Activated T-helper 2 cell treated with anti-CD3 and anti-CD28 coated beads, Interferon-gamma antibody, Interleukin-2, Interleukin-4, amounts not matched to agents 10 μg/mL and 5 μg/mL and 100 μg/mL, durations not matched to agents 14 hours and 24 hours and 36 hours (primary cell): ENCODE data around the gene FBXO40. TPM values are rescaled to one million over a fixed set of nuclear protein-coding genes. Genes with fewer than 3 reads are reported as not detected.
"Not testable (repeated sequence)": the region's sequence is repeated elsewhere in the genome, so short reads cannot be mapped to it uniquely, and the experiment has no call there.

ENCODE experiments used
- DNase-seq: peaks from one replicate; pipeline ENCODE4 v3.0.0; 2021; ENCODE audit warnings: low spot score
- H3K27ac Mint-ChIP-seq: one replicate; pipeline ENCODE4 v1.8.0; 2021; ENCODE audit warnings: mixed read lengths
- H3K27me3 Mint-ChIP-seq: one replicate; pipeline ENCODE4 v1.8.0; 2021; ENCODE audit warnings: low read depth, mixed read lengths
- H3K36me3 Mint-ChIP-seq: one replicate; pipeline ENCODE4 v1.8.0; 2021; ENCODE audit warnings: low read depth, mixed read lengths
- H3K4me1 Mint-ChIP-seq: one replicate; pipeline ENCODE4 v1.8.0; 2021; ENCODE audit warnings: low read depth, mixed read lengths
- H3K4me3 Mint-ChIP-seq: one replicate; pipeline ENCODE4 v1.8.0; 2021; ENCODE audit warnings: low read depth, mild to moderate bottlenecking, moderate library complexity, mixed read lengths
- H3K9me3 Mint-ChIP-seq: one replicate; pipeline ENCODE4 v1.8.0; 2021; ENCODE audit warnings: mixed read lengths
- intact Hi-C: fragments of 100-400 bp; cut with micrococcal nuclease; formaldehyde crosslinking; loops from one replicate; pipeline ENCODE4 v1.15.1; 2023
- total RNA-seq: library from RNA; stranded (reverse); gene quantifications from 2 replicates; pipeline ENCODE4 v1.2.3, GENCODE V29; 2022

The FBXO40 gene
- total RNA-seq, 1 donor from 2014 or later: not detected

DNA sequence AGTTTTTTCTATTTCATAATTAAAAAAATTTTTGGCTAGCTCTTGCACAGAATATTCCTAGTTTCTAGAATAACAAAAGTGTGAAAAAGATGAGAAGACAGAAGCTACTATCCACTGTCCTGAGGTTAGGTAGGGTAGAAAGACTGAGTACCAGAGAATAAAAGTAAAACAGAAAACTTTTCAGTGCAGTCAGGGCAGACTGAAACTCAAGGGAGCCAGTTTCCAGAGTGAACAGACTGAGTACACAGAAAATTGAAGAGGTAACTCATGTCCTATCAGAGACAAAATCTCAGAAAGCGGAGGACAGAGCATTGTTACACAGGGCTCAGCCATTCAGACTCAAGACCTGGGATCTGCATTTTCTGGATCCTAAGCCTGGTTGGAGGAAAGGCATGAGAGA is 8.8 kb upstream of the FBXO40 start:
- no peaks in the 10 kb centered on the region for H3K4me1 Mint-ChIP-seq
- H3K27ac Mint-ChIP-seq: no peak overlapping the region

GRCh38 chr3:121593806-121594205 is 627 bp downstream of the FBXO40 start:
- H3K27ac Mint-ChIP-seq, H3K9me3 Mint-ChIP-seq, H3K4me3 Mint-ChIP-seq, H3K4me1 Mint-ChIP-seq, DNase-seq, H3K36me3 Mint-ChIP-seq, intact Hi-C loops: not testable (repeated sequence)
- peaks cover 15% of the 10 kb centered on the region for H3K27me3 Mint-ChIP-seq

More for the DNA sequence above, 8.8 kb upstream of the FBXO40 start:
- DNase-seq: no peak
- H3K27me3 Mint-ChIP-seq: peaks cover 7% of the 10 kb centered on the region
- no peaks in the 10 kb centered on the region for H3K36me3 Mint-ChIP-seq
- intact Hi-C loops: no loop called here
- H3K4me3 Mint-ChIP-seq: no peak overlapping the region
- H3K9me3 Mint-ChIP-seq: no peaks in the 10 kb centered on the region

DNA sequence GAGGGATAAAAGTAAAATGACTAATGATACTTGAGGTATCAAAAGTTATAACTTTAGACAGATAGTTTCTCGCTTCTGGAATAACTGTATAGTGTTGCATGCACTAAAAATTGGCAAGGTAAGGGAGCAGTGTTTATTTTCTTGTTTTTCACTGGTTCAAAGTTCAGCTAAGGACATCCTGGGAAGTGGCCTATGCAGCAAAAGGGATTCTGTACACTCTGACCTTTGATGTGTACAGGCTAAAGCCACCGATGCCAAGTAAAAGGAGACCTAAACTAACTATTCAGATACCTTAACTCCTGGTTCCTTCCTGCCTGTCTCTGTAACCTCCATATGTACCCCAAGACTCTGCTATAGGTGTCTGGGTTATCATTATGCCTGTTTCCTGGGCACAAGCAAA is 1.7 kb downstream of the FBXO40 start:
- Mint-ChIP-seq H3K4me3 (no peak overlapping the region), H3K4me1 (no peaks in the 10 kb centered on the region), H3K9me3 (no peaks in the 10 kb centered on the region), H3K27me3 (peaks cover 12% of the 10 kb centered on the region), H3K36me3 (no peaks in the 10 kb centered on the region), H3K27ac (no peak overlapping the region)
- DNase-seq: no peak
- intact Hi-C loops: no loop called here

DNA sequence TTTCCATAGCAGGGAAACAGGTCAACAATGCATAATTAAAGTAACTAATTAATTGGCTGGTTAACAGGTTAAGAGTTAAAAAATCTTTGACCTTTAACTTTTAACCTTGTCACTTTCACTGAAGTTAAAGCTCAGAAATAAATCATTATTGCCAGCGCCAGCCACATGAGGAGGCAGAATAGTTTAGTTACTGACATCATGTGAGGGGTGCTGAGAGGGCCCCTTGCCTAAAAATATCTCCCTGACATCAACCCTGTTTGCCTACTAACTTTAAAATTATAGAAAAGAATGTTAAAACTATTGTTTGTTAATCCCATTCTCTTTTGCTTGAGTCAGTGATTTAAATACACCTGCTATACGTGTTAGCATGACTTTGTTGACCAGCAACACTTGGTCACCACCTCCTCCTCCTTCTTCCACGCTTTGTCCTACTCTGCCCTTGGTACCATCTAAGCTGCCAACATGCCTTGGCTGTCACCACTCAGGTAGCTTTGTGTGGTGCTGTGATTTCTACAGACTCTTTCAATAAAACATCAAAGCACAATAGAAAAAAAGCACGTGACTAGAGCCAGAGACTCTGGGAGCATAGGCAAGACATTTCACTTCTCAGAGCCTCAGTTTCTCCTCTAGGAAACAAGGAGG is 2.7 kb downstream of the FBXO40 start:
- intact Hi-C loops: no loop called here
- Mint-ChIP-seq H3K4me3 (no peak overlapping the region), H3K9me3 (no peaks in the 10 kb centered on the region), H3K27me3 (peaks cover 9% of the 10 kb centered on the region), H3K4me1 (no peaks in the 10 kb centered on the region), H3K27ac (no peak overlapping the region), H3K36me3 (no peaks in the 10 kb centered on the region)
- DNase-seq: no peak

DNA sequence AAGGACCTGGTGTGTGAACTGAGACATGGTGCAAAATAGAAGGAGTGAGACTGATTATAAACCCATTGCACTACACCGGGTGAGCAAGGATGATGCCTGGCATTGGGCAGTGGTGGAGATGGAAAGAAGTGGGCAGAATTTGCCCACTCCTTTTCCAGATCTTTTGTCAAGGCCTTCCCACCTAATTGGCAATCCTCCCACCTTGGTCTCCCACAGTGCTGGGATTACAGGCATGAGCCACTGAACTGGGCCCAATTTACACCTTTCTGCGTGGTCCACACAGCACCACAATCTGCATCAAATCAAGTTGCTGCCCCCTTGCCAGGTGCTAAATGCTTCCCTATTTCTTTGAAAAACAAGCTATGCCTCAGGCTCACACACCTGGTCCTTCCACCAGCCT is 5.4 kb downstream of the FBXO40 start:
- Mint-ChIP-seq H3K27ac (no peak overlapping the region), H3K36me3 (no peaks in the 10 kb centered on the region), H3K4me3 (no peak overlapping the region), H3K9me3 (no peaks in the 10 kb centered on the region), H3K27me3 (peaks cover 7% of the 10 kb centered on the region), H3K4me1 (no peaks in the 10 kb centered on the region)
- intact Hi-C loops: no loop called here
- no peak for DNase-seq

DNA sequence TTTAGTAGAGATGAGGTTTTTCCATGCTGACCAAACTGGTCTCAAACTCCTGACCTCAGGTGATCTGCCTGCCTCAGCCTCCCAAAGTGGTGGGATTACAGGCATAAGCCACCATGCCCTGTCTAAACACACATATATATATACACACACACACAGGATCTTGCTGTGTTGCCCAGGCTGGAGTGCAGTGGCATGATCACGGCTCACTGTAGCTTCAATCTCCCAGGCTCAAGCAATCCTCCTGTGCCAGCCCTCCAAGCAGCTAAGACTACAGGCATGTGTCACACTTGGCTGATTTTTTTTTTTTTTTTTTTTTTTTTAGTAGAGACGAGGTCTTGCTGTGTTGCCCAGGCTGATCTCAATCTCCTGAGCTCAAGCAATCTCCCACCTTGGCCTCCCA is 6.7 kb downstream of the FBXO40 start:
- intact Hi-C loops, H3K4me1 Mint-ChIP-seq, DNase-seq, H3K4me3 Mint-ChIP-seq, H3K36me3 Mint-ChIP-seq, H3K9me3 Mint-ChIP-seq, H3K27ac Mint-ChIP-seq, H3K27me3 Mint-ChIP-seq: not testable (repeated sequence)

DNA sequence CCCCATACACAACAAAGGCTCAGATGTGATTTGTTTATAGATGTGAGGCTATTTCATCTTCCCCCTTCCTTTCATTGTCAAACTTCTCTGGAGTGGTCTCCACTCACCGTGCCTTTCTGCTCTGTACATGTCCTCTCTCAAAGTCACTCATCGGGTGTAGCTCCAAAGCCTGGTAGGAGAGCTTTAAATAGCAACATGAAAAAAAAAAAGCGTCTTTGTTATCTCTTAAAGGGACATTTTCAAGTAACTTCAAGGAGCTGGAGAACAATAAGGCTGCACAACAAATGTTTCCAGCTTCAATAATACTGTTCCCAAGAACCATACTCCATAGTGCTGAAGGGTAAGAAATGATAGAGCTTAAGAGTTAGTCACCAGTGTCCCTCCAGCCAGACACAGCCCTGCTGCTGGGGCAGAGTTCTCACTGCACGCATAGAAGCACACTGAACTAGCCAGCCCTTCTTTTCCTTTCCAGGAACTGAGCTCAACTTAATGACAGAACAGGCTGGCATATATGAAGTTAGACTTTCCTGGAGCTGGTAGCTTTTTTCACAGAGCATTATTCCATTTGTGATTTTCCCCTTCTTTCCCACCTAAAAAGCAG is 8.1 kb downstream of the FBXO40 start:
- H3K36me3 Mint-ChIP-seq: no peaks in the 10 kb centered on the region
- no peak for DNase-seq
- intact Hi-C loops: no loop called here
- no peaks in the 10 kb centered on the region for H3K4me1 Mint-ChIP-seq
- peaks cover 5% of the 10 kb centered on the region for H3K27me3 Mint-ChIP-seq
- no peak overlapping the region for H3K4me3 Mint-ChIP-seq
- no peak overlapping the region for H3K27ac Mint-ChIP-seq
- no peaks in the 10 kb centered on the region for H3K9me3 Mint-ChIP-seq

DNA sequence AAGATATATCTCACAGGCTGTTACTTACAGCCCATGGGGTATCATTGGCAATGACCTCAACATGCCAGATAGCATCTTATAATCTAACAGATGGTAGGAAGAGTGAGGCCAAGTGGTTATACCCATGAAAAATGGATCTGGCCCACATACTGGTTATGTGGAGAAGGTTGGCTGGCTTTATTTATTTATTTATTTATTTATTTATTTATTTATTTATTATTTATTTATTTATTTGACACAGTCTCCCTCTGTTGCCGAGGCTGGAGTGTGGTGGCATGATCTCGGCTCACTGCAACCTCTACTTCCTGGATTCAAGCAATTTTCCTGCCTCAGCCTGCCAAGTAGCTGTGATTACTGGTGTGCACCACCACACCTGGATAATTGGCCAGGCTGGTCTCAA is 11.6 kb downstream of the FBXO40 start:
- Mint-ChIP-seq H3K27me3 (peaks cover 5% of the 10 kb centered on the region), H3K9me3 (no peaks in the 10 kb centered on the region), H3K27ac (no peak overlapping the region), H3K36me3 (no peaks in the 10 kb centered on the region), H3K4me3 (no peak overlapping the region), H3K4me1 (no peaks in the 10 kb centered on the region)
- DNase-seq: no peak
- intact Hi-C loops: no loop called here

- H3K4me3 Mint-ChIP-seq: no peak overlapping the region
- no peaks in the 10 kb centered on the region for H3K36me3 Mint-ChIP-seq
- H3K27ac Mint-ChIP-seq: no peak overlapping the region
- DNase-seq: no peak
- no peaks in the 10 kb centered on the region for H3K4me1 Mint-ChIP-seq
- intact Hi-C loops: no loop called here
- no peaks in the 10 kb centered on the region for H3K9me3 Mint-ChIP-seq
- H3K27me3 Mint-ChIP-seq: peaks cover 5% of the 10 kb centered on the region
Observed at GRCh38 chr3:121606106-121606505, 12.9 kb downstream of the FBXO40 start.

GRCh38 chr3:121619691-121620090 is 26.5 kb downstream of the FBXO40 start:
- intact Hi-C loops: no loop called here
- no peaks in the 10 kb centered on the region for H3K36me3 Mint-ChIP-seq
- H3K27me3 Mint-ChIP-seq: no peaks in the 10 kb centered on the region
- no peak for DNase-seq
- H3K4me1 Mint-ChIP-seq: no peaks in the 10 kb centered on the region
- H3K27ac Mint-ChIP-seq: no peak overlapping the region
- H3K4me3 Mint-ChIP-seq: no peak overlapping the region
- no peaks in the 10 kb centered on the region for H3K9me3 Mint-ChIP-seq

DNA sequence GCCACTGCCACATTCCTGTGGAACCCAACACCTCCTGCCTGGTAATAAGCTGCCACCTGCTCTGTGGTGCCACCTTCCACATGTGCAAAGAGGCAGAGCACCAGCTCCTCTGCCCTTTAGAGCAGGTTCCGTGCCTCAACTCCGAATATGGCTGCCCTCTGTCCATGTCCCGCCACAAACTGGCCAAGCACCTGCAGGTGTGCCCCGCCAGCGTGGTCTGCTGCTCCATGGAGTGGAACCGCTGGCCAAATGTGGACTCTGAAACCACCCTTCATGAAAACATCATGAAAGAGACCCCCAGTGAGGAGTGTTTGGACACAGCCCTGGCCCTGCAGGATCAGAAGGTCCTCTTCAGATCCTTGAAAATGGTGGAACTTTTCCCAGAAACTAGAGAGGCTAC is 28.3 kb downstream of the FBXO40 start:
- H3K4me1 Mint-ChIP-seq: no peaks in the 10 kb centered on the region

DNA sequence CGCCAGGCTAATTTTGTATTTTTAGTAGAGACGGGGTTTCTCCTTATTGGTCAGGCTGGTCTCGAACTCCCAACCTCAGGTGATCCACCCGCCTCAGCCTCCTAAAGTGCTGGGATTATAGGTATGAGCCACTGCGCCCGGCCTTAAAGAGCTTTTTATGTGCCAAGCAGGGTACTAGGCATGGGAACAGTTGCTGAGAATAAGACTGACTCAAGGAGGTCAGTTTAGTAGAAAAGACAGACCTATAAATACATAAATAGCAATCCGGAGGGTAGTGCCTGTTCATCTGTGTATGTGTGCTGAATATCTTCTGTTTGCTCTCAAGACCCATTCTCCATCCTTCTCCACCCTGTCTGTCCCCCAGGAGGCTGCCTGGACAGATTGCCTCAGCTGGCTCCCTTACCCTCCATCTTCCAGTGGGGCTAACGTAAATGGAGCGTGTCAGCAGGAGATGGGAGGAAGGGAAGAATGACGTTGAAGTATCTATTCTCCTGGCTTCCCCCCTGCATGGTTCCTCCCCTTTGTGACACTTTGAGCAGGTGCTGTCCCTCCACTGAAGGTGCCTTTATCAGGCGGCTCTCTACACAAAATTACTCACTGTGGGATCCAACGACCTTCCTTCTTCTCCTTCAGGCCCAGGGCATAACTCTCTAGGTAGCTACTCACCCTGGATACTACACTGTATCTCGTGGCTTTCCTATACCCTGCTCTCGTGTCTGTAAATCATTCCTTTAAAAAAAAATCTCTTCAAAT is 31.1 kb downstream of the FBXO40 start:
- no peaks in the 10 kb centered on the region for H3K9me3 Mint-ChIP-seq
- H3K27ac Mint-ChIP-seq: no peak overlapping the region
- no peaks in the 10 kb centered on the region for H3K4me1 Mint-ChIP-seq
- H3K36me3 Mint-ChIP-seq: peaks cover 11% of the 10 kb centered on the region
- intact Hi-C loops: no loop called here
- no peak for DNase-seq
- no peaks in the 10 kb centered on the region for H3K27me3 Mint-ChIP-seq
- no peak overlapping the region for H3K4me3 Mint-ChIP-seq

More for the DNA sequence above, 28.3 kb downstream of the FBXO40 start:
- Mint-ChIP-seq H3K9me3 (no peaks in the 10 kb centered on the region), H3K4me3 (no peak overlapping the region), H3K27me3 (no peaks in the 10 kb centered on the region), H3K36me3 (no peaks in the 10 kb centered on the region), H3K27ac (no peak overlapping the region)
- DNase-seq: no peak
- intact Hi-C loops: no loop called here

- no peak overlapping the region for H3K4me3 Mint-ChIP-seq
- no peaks in the 10 kb centered on the region for H3K9me3 Mint-ChIP-seq
- H3K4me1 Mint-ChIP-seq: no peaks in the 10 kb centered on the region
- no peaks in the 10 kb centered on the region for H3K27me3 Mint-ChIP-seq
- DNase-seq: no peak
- peaks cover 33% of the 10 kb centered on the region for H3K36me3 Mint-ChIP-seq
- no peak overlapping the region for H3K27ac Mint-ChIP-seq
- intact Hi-C loops: no loop called here
Observed at GRCh38 chr3:121626495-121626894, 33.3 kb downstream of the FBXO40 start.
